GM18870 (cell line): ENCODE data around the gene PHGDH.
"Not testable (repeated sequence)": the region's sequence is repeated elsewhere in the genome, so short reads cannot be mapped to it uniquely, and the experiment has no call there.

Source experiments
- ATAC-seq: cut with Tn5 transposase; IDR thresholded peaks from one replicate; pipeline ENCODE4 v1.9.1; 2021; ENCODE audit warnings: moderate library complexity; ENCODE audit not compliant: unreplicated experiment

Gene PHGDH

GRCh38 chr1:119786473-119787050 is 74.8 kb downstream of the PHGDH start:
- ATAC-seq: not testable (repeated sequence)

GRCh38 chr1:119787776-119788175 is 76.0 kb downstream of the PHGDH start:
- ATAC-seq: no peak

- ATAC-seq: no peak
Measured at GRCh38 chr1:119790451-119791198, 78.9 kb downstream of the PHGDH start.

- ATAC-seq: no peak
Measured at GRCh38 chr1:119791377-119791776, 79.6 kb downstream of the PHGDH start.
